ENCODE measurements around the gene P2RX5.

P2RX5 gene

DNA sequence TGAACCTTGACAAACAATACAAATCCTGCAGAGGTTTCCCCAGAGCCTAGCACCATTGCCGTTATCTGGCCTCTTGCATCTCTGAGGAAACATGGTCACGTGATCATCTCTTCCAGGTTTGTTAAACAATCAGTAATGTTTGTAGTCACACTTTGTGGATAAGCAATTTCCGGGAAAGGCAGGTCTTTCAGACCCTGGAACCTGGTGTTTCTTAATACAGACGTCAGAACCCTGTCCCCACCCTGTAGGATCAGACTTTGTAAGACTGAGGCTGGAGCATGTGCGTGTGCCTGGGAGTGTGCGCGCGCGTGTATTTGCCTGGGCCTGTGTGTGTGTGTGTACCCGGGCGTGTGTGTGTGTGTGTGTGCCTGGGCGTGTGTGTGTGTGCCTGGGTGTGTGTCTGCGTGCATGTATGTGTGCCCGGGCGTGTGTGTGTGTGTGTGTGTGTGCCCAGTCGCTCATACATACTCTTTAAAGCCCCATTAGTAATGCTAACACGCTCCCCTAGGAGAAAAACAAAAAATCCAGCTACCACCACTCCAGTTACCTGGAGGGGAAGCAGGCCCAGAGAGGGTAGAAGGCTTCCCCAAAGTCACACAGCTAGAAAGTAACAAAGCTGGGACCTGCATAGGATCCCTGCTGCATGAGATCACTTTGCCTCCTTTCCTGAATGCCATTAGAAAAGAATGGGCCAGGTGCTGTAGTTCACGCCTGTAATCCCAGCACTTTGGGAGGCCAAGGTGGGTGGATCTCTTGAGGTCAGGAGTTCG is 54.1 kb downstream of the P2RX5 start:
- TF ChIP-seq SIN3A (IDR thresholded peaks at IDR 0.05; ENCODE audit: borderline replicate concordance, insufficient read depth, low read length): no peak
- TF ChIP-seq FOXP2 (optimal IDR thresholded peaks at IDR 0.05; ENCODE audit: borderline replicate concordance, extremely low read depth, extremely low read length, insufficient read depth): no peak
- no peak for TF ChIP-seq POLR2AphosphoS5 (IDR thresholded peaks at IDR 0.05; ENCODE audit: low read depth, low read length)
- no peak for TF ChIP-seq TAF1 (IDR thresholded peaks at IDR 0.05; ENCODE audit: borderline replicate concordance, insufficient read depth, low read length)

DNA sequence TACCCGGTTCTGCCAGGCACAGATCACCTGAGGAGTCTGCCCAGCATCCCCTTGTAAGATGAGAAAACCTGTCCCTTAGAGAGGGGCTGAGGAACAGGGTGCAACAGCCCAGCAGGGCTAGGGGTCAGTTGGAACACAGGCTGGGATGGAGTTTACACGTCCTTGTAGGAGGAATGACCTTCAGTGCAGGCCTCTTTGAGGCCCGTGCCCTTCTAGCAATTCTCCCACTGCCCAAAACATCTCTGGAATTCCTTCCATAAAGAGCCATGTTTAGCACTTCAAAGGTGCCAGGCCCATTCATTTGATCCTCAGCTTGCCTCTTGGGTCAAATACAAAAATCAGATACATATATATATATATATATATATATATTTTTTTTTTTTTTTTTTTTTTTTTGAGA is 54.9 kb downstream of the P2RX5 start:
- TF ChIP-seq, protein P1, sequence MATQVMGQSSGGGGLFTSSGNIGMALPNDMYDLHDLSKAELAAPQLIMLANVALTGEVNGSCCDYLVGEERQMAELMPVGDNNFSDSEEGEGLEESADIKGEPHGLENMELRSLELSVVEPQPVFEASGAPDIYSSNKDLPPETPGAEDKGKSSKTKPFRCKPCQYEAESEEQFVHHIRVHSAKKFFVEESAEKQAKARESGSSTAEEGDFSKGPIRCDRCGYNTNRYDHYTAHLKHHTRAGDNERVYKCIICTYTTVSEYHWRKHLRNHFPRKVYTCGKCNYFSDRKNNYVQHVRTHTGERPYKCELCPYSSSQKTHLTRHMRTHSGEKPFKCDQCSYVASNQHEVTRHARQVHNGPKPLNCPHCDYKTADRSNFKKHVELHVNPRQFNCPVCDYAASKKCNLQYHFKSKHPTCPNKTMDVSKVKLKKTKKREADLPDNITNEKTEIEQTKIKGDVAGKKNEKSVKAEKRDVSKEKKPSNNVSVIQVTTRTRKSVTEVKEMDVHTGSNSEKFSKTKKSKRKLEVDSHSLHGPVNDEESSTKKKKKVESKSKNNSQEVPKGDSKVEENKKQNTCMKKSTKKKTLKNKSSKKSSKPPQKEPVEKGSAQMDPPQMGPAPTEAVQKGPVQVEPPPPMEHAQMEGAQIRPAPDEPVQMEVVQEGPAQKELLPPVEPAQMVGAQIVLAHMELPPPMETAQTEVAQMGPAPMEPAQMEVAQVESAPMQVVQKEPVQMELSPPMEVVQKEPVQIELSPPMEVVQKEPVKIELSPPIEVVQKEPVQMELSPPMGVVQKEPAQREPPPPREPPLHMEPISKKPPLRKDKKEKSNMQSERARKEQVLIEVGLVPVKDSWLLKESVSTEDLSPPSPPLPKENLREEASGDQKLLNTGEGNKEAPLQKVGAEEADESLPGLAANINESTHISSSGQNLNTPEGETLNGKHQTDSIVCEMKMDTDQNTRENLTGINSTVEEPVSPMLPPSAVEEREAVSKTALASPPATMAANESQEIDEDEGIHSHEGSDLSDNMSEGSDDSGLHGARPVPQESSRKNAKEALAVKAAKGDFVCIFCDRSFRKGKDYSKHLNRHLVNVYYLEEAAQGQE (IDR thresholded peaks at IDR 0.05; ENCODE audit: insufficient read depth in 1 of 2, low read depth in 2 of 2, low read length in 2 of 2): no peak
- no peak for TF ChIP-seq POLR2AphosphoS5 (IDR thresholded peaks at IDR 0.05; ENCODE audit: low read depth, low read length)
- no peak for TF ChIP-seq TAF1 (IDR thresholded peaks at IDR 0.05; ENCODE audit: borderline replicate concordance, insufficient read depth, low read length)
- TF ChIP-seq FOXP2 (optimal IDR thresholded peaks at IDR 0.05; ENCODE audit: borderline replicate concordance, extremely low read depth, extremely low read length, insufficient read depth): no peak
- no peak for TF ChIP-seq SIN3A (IDR thresholded peaks at IDR 0.05; ENCODE audit: borderline replicate concordance, insufficient read depth, low read length)

DNA sequence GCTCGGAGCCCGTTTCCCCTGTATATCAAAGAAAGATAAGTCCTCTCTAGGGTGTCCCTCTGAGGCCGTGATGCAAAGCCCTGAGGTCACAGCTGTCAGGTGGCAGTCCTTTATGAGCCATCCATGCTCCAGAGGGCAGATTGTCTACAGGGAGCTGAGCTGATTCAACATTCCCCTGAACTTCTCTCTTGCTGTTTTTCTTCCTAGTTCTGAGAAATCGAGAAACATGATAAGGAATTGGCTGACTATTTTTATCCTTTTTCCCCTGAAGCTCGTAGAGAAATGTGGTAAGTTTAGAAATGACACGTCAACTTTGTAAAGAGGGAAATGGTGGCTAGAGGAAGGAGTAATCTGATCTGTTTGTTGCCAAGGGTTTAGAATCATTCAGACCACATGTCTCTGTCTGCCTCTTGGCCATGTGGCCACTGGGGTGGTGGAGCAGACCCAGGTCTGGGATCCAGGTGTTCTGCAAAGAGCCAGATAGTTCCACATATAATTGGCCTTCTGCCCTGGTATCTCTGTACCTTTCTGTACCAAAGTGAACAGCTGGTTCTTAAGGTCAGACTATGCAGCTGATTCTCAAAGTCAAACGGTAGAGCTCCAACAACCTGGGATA is 55.9 kb downstream of the P2RX5 start:
- no peak for TF ChIP-seq SIN3A (IDR thresholded peaks at IDR 0.05; ENCODE audit: borderline replicate concordance, insufficient read depth, low read length)
- no peak for TF ChIP-seq TAF1 (IDR thresholded peaks at IDR 0.05; ENCODE audit: borderline replicate concordance, insufficient read depth, low read length)
- TF ChIP-seq POLR2AphosphoS5 (IDR thresholded peaks at IDR 0.05; ENCODE audit: low read depth, low read length): no peak
- TF ChIP-seq, protein P1 (IDR thresholded peaks at IDR 0.05; ENCODE audit: insufficient read depth in 1 of 2, low read depth in 2 of 2, low read length in 2 of 2): no peak
- no peak for TF ChIP-seq FOXP2 (optimal IDR thresholded peaks at IDR 0.05; ENCODE audit: borderline replicate concordance, extremely low read depth, extremely low read length, insufficient read depth)

DNA sequence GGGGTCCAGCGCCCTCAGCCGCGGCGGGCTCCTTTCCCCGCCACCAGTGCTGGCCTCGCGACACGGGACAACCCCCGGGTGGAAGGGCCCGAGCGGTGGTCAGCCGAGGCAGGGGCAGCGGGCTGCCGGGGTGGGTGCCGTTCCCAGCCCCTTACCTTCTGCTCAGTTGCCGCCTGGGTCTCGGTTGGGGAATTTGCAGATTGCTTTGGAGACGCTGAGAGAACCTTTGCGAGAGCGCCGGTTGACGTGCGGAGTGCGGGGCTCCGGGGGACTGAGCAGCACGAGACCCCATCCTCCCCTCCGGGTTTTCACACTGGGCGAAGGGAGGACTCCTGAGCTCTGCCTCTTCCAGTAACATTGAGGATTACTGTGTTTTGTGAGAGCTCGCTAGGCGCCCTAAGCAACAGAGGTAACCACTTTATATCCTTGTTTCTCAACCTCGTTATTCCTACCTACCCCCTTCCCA is 59.0 kb downstream of the P2RX5 start:
- no peak for TF ChIP-seq TAF1 (IDR thresholded peaks at IDR 0.05; ENCODE audit: borderline replicate concordance, insufficient read depth, low read length)
- TF ChIP-seq SIN3A (IDR thresholded peaks at IDR 0.05; ENCODE audit: borderline replicate concordance, insufficient read depth, low read length): no peak
- no peak for TF ChIP-seq POLR2AphosphoS5 (IDR thresholded peaks at IDR 0.05; ENCODE audit: low read depth, low read length)

DNA sequence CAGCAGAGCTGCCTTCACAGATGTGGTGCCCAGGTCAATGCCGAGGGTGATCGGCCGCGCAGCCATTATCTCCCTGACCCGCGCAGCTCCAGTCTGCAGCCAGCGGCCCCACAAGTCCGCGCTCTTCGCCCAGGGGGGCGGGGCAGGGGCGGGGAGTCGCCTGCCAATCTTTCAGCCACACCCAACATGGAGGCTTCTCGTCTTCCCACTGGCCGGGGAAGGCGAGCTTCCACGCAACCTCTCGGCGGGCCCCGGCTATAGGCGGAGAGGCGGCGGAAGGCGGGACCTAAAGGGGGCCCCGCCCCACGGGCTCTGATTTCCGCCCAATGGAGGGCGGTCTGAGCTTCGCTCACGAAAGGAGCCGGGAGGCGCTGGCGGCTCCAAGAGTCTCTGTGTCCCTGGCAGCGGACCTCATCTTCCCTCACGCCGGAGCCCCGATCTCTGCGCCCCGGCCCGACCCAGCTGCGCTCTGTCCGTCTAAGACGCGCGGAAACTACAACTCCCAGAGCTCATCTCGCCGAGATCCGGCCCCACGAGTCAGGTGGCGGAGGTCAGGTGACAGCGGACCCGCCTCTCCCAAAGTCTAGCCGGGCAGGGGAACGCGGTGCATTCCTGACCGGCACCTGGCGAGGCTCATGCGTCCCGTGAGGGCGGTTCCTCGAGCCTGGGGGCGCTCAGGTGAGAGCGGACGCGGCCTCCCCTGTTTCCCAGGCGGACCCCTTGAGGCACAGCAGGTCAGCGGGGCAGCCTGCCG is 59.6 kb downstream of the P2RX5 start, which contains the start of the genes CTNS and SHPK:
TSS of gene CTNS (plus strand) at position 607 of the 754 bp plus-strand sequence. CDS start 3,447 bp downstream, outside the sequence.
TSS of gene SHPK (minus strand) at position 97 of the 754 bp plus-strand sequence. CDS start at position 66, 31 bp downstream.
- TF ChIP-seq FOXP2 (optimal IDR thresholded peaks at IDR 0.05; ENCODE audit: borderline replicate concordance, extremely low read depth, extremely low read length, insufficient read depth) (peak; percentile 81), TAF1 (IDR thresholded peaks at IDR 0.05; ENCODE audit: borderline replicate concordance, insufficient read depth, low read length) (peak; percentile 90), SIN3A (IDR thresholded peaks at IDR 0.05; ENCODE audit: borderline replicate concordance, insufficient read depth, low read length) (peak; percentile 89; the same call in 1 of the 2 replicates), POLR2AphosphoS5 (IDR thresholded peaks at IDR 0.05; ENCODE audit: low read depth, low read length) (peak; percentile 88)
- TF ChIP-seq, protein P1 (IDR thresholded peaks at IDR 0.05; ENCODE audit: insufficient read depth in 1 of 2, low read depth in 2 of 2, low read length in 2 of 2): peak in 1 of 2 experiments; percentile 33; a peak in 1 of 4 replicates
